SK-N-SH (cell line): Measurements from ENCODE around the gene PARD3. TPM values are rescaled to one million over a fixed set of nuclear protein-coding genes. Genes with fewer than 3 reads are reported as not detected.

Experiments
- CTCF ChIA-PET: fragments of 300-600, 350-600 bp; formaldehyde crosslinking; extraction: SDS; loops from one replicate; lab custom pipeline; 2021; lab: Yijun Ruan, JAX
- POLR2A ChIA-PET: fragments of 350-600 bp; sonication (Branson Sonifier 250); formaldehyde crosslinking; extraction: SDS; loops from one replicate; lab custom pipeline; 2020; ENCODE audit warnings: antibody characterized with exemption, inconsistent platforms; lab: Yijun Ruan, JAX
- DNase-seq: peaks from one replicate; pipeline ENCODE4 v3.0.0; 2012
- H2AFZ ChIP-seq: fragments of 200-600 bp; sonication (generic); 2 replicates; pipeline ENCODE4 v1.8.1; 2016; ENCODE audit warnings: antibody characterized with exemption, mild to moderate bottlenecking, low read depth
- H3F3A ChIP-seq: fragments of 200-600 bp; sonication (generic); replicated peaks from 2 replicates; pipeline ENCODE3; 2016; ENCODE audit warnings: antibody characterized with exemption, mild to moderate bottlenecking; ENCODE audit not compliant: insufficient read depth
- H3K27ac ChIP-seq, 2 experiments: fragments of 200-500 bp in 1 of 2; fragments of 200-600 bp in 1 of 2; sonication (Bioruptor generic) in 1 of 2; sonication (generic), shearing (Covaris generic) in 1 of 2; 2 replicates each; pipeline versions ENCODE4 v1.5.1 to v1.6.1; 2014 to 2016; ENCODE audit warnings: low read depth in 2 of 2, inconsistent platforms in 1 of 2, low read length in 1 of 2, mild to moderate bottlenecking in 1 of 2, mixed read lengths in 1 of 2
- H3K27me3 ChIP-seq: fragments of 200-600 bp; sonication (generic), shearing (Covaris generic); 2 replicates; pipeline ENCODE4 v1.6.1; 2016; ENCODE audit warnings: mixed run types; ENCODE audit not compliant: insufficient read depth
- H3K36me3 ChIP-seq, 2 experiments: fragments of 200-500 bp in 1 of 2; fragments of 200-600 bp in 1 of 2; sonication (Bioruptor generic) in 1 of 2; sonication (generic) in 1 of 2; replicated peaks in 1 of 2; 2 replicates each; pipeline versions ENCODE3 to v1.5.1; 2014 to 2016; ENCODE audit warnings: low read length in 1 of 2, mild to moderate bottlenecking in 1 of 2; ENCODE audit not compliant: insufficient read depth in 2 of 2, control insufficient read depth in 1 of 2
- H3K4me1 ChIP-seq, 2 experiments: fragments of 200-500 bp in 1 of 2; fragments of 200-600 bp in 1 of 2; sonication (Bioruptor generic) in 1 of 2; sonication (generic), shearing (Covaris generic) in 1 of 2; 2 replicates each; pipeline versions ENCODE4 v1.5.1 to v1.6.1; 2014 to 2016; ENCODE audit warnings: low read depth in 1 of 2, low read length in 1 of 2, mixed run types in 1 of 2; ENCODE audit not compliant: insufficient read depth in 2 of 2, control insufficient read depth in 1 of 2
- H3K4me2 ChIP-seq: fragments of 200-600 bp; sonication (generic), shearing (Covaris generic); 2 replicates; pipeline ENCODE4 v1.6.1; 2017; ENCODE audit warnings: mixed run types
- H3K4me3 ChIP-seq, 2 experiments: fragments of 200-500 bp in 1 of 2; fragments of 200-600 bp in 1 of 2; sonication (Bioruptor generic) in 1 of 2; sonication (generic), shearing (Covaris generic) in 1 of 2; 2 replicates each; pipeline versions ENCODE4 v1.5.1 to v1.8.1; 2014 to 2016; ENCODE audit warnings: low read depth in 2 of 2, inconsistent platforms in 1 of 2, low read length in 1 of 2, mild to moderate bottlenecking in 1 of 2, mixed read lengths in 1 of 2, moderate library complexity in 1 of 2
- H3K79me2 ChIP-seq: fragments of 200-600 bp; sonication (generic); 2 replicates; pipeline ENCODE4 v1.8.1; 2017; ENCODE audit warnings: mild to moderate bottlenecking; ENCODE audit not compliant: insufficient read depth
- H3K9ac ChIP-seq: fragments of 200-600 bp; sonication (generic); 2 replicates; pipeline ENCODE4 v1.6.1; 2017; ENCODE audit warnings: mixed run types
- H3K9me2 ChIP-seq: fragments of 200-600 bp; sonication (generic); 2 replicates; pipeline ENCODE4 v1.6.1; 2017; ENCODE audit warnings: mixed run types
- H3K9me3 ChIP-seq: fragments of 200-600 bp; sonication (generic); 2 replicates; pipeline ENCODE4 v1.6.1; 2017; ENCODE audit warnings: mixed run types, mild to moderate bottlenecking, moderate library complexity
- H4K20me1 ChIP-seq: fragments of 200-600 bp; sonication (generic); 2 replicates; pipeline ENCODE4 v1.6.1; 2017; ENCODE audit warnings: mild to moderate bottlenecking, mixed run types; ENCODE audit not compliant: insufficient read depth
- EP300 ChIP-seq, 2 experiments: IDR thresholded peaks; 2 replicates each; pipeline versions ENCODE4 v1.4.0 to v1.6.1; 2012; ENCODE audit warnings: borderline replicate concordance in 1 of 2, low read depth in 1 of 2, low read length in 1 of 2
- GABPA ChIP-seq: IDR thresholded peaks from 2 replicates; pipeline ENCODE4 v1.4.0; 2012; ENCODE audit warnings: low read depth, mild to moderate bottlenecking
- NFIC ChIP-seq: IDR thresholded peaks from 2 replicates; pipeline ENCODE4 v1.4.0; 2012; ENCODE audit warnings: borderline replicate concordance
- RCOR1 ChIP-seq: fragments of 150-350 bp; IDR thresholded peaks from 2 replicates; pipeline ENCODE4 v1.6.1; 2017; ENCODE audit warnings: antibody characterized with exemption, low read length
- RFX5 ChIP-seq: IDR thresholded peaks from 2 replicates; pipeline ENCODE4 v1.6.1; 2012; ENCODE audit warnings: mild to moderate bottlenecking, improper control_type of control experiment, low read length
- WGBS: methylation state at CpG from one replicate; pipeline ENCODE4 v1.1.6; 2017; ENCODE audit warnings: low lambda C conversion rate; 5-methylcytosine and 5-hydroxymethylcytosine counted together
- polyA plus RNA-seq, 3 experiments: library from polyadenylated mRNA; depleted of rRNA; stranded (reverse); fragments of >200 nt; gene quantifications; 2 replicates each; pipeline ENCODE4 v1.2.3, GENCODE V29; 2012
- TF ChIP-seq, protein P1 (sequence below): IDR thresholded peaks from 2 replicates; pipeline ENCODE4; 2012
- TF ChIP-seq, protein P2 (sequence below): IDR thresholded peaks from 2 replicates; pipeline ENCODE4 v1.6.1; 2012; ENCODE audit warnings: mild to moderate bottlenecking, low read depth, low read length, moderate library complexity

The PARD3 gene
- polyA plus RNA-seq, 1 of the 3 experiments (the other 2 are of a cell fraction), result 29.4 TPM

DNA sequence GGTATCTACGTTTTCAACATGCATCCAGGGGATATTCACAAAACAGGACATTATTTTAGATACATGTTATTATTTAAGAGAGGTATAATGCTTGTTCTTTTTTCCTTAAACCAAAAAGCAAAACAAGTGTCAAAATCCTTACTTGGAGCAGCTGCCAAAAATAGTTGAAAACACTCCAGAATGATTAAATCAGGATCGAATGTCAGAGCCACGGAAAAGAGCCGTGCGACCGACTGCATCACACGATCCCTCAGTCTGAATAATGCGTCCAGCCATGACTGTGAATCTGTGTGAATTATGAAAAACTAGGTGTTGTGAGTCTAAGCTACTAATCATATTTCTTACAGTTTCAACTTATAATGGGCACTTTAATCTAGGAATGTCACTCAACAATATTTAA is 126.0 kb downstream of the PARD3 start:
- TF ChIP-seq NFIC (peak; percentile 62; the same call in 1 of the 2 replicates), EP300 (IDR thresholded peaks at IDR 0.05; ENCODE audit: borderline replicate concordance in 1 of 2, low read depth in 1 of 2, low read length in 1 of 2) (no peak)
- TF ChIP-seq, protein P1, sequence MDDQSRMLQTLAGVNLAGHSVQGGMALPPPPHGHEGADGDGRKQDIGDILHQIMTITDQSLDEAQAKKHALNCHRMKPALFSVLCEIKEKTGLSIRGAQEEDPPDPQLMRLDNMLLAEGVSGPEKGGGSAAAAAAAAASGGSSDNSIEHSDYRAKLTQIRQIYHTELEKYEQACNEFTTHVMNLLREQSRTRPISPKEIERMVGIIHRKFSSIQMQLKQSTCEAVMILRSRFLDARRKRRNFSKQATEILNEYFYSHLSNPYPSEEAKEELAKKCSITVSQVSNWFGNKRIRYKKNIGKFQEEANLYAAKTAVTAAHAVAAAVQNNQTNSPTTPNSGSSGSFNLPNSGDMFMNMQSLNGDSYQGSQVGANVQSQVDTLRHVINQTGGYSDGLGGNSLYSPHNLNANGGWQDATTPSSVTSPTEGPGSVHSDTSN, result peak; percentile 41; the same call in 1 of the 2 replicates
- H2AFZ ChIP-seq, result no peak overlapping the region
- POLR2A ChIA-PET, result no interaction called here
- H3K4me2 ChIP-seq, result peak overlapping the region; percentile 39; the same call in 1 of the 2 replicates
- H3K4me3 ChIP-seq, result no peak overlapping the region
- no peak for DNase-seq
- no peaks in the 10 kb centered on the region for H3K9me2 ChIP-seq
- H3K4me1 ChIP-seq, result peaks cover 7 to 20% of the 10 kb centered on the region in 2 experiments; a peak in 3 of 4 replicates
- no peak overlapping the region for H3K9ac ChIP-seq
- no peaks in the 10 kb centered on the region for H3F3A ChIP-seq
- peaks cover 0 to 2% of the 10 kb centered on the region in 2 experiments for H3K36me3 ChIP-seq
- H4K20me1 ChIP-seq, result peaks cover 37% of the 10 kb centered on the region
- H3K9me3 ChIP-seq, result no peaks in the 10 kb centered on the region
- WGBS, result 26% methylated on average over 8 of the region's 8 CpGs
- no peaks in the 10 kb centered on the region for H3K27me3 ChIP-seq
- 0 out of 4 replicates have a peak overlapping the region, but pooled peaks of 1 of the 2 experiments have one; percentile 4 for H3K27ac ChIP-seq
- peaks cover 73% of the 10 kb centered on the region for H3K79me2 ChIP-seq
- CTCF ChIA-PET, result interaction anchor here (1.0 kb wide), 1 partner anchor 33 kb away, joined by 3 read pairs; no protein-coding TSS in a partner anchor

DNA sequence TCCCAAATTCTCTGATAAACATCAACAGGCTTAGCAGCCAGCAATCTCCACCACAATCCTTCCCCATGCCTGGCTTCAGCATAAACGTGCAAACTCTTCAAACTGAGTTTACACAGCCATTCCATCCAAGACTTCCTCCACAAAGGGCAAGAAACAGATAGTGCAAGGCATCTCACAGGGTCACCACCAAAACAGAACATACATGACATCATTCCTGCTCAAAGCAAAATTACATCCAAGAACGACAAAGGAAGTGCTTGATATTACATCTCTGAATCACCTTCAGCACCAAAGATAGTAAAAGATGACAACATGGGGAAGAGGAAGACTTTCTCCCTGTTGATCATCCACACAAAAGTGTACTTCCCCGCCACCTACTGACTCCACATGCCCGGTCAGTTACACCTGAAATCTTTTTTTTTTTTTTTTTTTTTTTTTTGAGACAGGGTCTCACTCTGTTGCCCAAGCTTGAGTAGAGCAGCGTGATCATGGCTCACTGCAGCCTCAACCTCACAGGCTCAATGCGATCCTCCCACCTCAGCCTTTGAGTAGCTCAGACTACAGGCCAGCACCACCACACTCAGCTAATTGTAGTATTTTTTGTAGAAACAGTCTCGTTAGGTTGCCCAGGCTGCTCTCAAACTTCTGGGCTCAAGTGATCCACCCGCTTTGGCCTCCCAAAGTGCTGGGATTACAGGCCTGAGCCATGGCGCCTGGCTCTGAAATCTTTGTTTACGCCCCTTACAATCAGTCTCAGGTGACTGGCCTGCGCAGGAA is 127.5 kb downstream of the PARD3 start:
- Histone ChIP-seq H3K9me3 (no peaks in the 10 kb centered on the region), H3K9ac (no peak overlapping the region), H3K27me3 (no peaks in the 10 kb centered on the region), H4K20me1 (peaks cover 41% of the 10 kb centered on the region), H2AFZ (no peak overlapping the region), H3F3A (no peaks in the 10 kb centered on the region), H3K4me1 (peaks cover 7 to 21% of the 10 kb centered on the region in 2 experiments; a peak in 3 of 4 replicates), H3K27ac (no peak overlapping the region; a peak in 1 of 4 replicates)
- POLR2A ChIA-PET, result no interaction called here
- no peak for DNase-seq
- 89% methylated on average over 10 of the region's 11 CpGs for WGBS
- TF ChIP-seq RFX5, result no peak
- no peak for TF ChIP-seq GABPA
- no peak for TF ChIP-seq RCOR1
- TF ChIP-seq, protein P2, sequence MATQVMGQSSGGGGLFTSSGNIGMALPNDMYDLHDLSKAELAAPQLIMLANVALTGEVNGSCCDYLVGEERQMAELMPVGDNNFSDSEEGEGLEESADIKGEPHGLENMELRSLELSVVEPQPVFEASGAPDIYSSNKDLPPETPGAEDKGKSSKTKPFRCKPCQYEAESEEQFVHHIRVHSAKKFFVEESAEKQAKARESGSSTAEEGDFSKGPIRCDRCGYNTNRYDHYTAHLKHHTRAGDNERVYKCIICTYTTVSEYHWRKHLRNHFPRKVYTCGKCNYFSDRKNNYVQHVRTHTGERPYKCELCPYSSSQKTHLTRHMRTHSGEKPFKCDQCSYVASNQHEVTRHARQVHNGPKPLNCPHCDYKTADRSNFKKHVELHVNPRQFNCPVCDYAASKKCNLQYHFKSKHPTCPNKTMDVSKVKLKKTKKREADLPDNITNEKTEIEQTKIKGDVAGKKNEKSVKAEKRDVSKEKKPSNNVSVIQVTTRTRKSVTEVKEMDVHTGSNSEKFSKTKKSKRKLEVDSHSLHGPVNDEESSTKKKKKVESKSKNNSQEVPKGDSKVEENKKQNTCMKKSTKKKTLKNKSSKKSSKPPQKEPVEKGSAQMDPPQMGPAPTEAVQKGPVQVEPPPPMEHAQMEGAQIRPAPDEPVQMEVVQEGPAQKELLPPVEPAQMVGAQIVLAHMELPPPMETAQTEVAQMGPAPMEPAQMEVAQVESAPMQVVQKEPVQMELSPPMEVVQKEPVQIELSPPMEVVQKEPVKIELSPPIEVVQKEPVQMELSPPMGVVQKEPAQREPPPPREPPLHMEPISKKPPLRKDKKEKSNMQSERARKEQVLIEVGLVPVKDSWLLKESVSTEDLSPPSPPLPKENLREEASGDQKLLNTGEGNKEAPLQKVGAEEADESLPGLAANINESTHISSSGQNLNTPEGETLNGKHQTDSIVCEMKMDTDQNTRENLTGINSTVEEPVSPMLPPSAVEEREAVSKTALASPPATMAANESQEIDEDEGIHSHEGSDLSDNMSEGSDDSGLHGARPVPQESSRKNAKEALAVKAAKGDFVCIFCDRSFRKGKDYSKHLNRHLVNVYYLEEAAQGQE, result no peak
- TF ChIP-seq, all 33 proteins: peak for 0
- CTCF ChIA-PET, result no interaction called here
- Histone ChIP-seq H3K4me3 (no peak overlapping the region), H3K4me2 (no peak overlapping the region), H3K36me3 (no peaks in the 10 kb centered on the region), H3K9me2 (no peaks in the 10 kb centered on the region), H3K79me2 (peaks cover 86% of the 10 kb centered on the region)
